K562 (cell line): Measurements from ENCODE around the gene EIF2AK3. TPM values are rescaled to one million over a fixed set of nuclear protein-coding genes. Genes with fewer than 3 reads are reported as not detected.

Experiments used
- BACH1 ChIP-seq: fragments of 200-800 bp; sonication (Bioruptor generic); IDR thresholded peaks from 2 replicates; pipeline ENCODE4 v1.6.1; 2016; ENCODE audit warnings: missing genetic modification characterization, missing compliant biosample characterization
- BRD9 ChIP-seq: fragments of 450-650 bp; IDR thresholded peaks from 2 replicates; pipeline ENCODE4 v1.6.1; 2018; ENCODE audit warnings: low read depth; ENCODE audit not compliant: partially characterized antibody
- CXXC5 ChIP-seq: fragments of 250-450 bp; sonication (Bioruptor Pico); IDR thresholded peaks from 2 replicates; pipeline ENCODE4 v1.8.0; 2022; ENCODE audit warnings: inconsistent platforms, mild to moderate bottlenecking, moderate library complexity
- FOSL1 ChIP-seq: fragments of 200-800 bp; sonication (Bioruptor generic); conservative IDR thresholded peaks from 2 replicates; pipeline ENCODE4 v1.6.1; 2016; ENCODE audit warnings: missing genetic modification characterization, missing compliant biosample characterization
- MEIS2 ChIP-seq: fragments of 450-650 bp; IDR thresholded peaks from 2 replicates; pipeline ENCODE4 v1.6.1; 2014; ENCODE audit warnings: mild to moderate bottlenecking; ENCODE audit not compliant: partially characterized antibody
- PCBP2 ChIP-seq: fragments of 200-400 bp; formaldehyde crosslinking; IDR thresholded peaks from 2 replicates; pipeline ENCODE4 v1.6.1; 2018; ENCODE audit warnings: low read length, low read depth, mild to moderate bottlenecking, moderate library complexity; ENCODE audit not compliant: poor library complexity, severe bottlenecking
- TCF7 ChIP-seq: sonication (generic); IDR thresholded peaks from 2 replicates; pipeline ENCODE4 v1.6.1; 2016; ENCODE audit warnings: antibody characterized with exemption, borderline replicate concordance
- XRCC5 ChIP-seq: fragments of 200-400 bp; formaldehyde crosslinking; IDR thresholded peaks from 2 replicates; pipeline ENCODE4 v1.6.1; 2017; ENCODE audit warnings: low read depth, mild to moderate bottlenecking, low read length
- ZNF583 ChIP-seq: fragments of 250-450 bp; sonication (Bioruptor Pico); IDR thresholded peaks from 2 replicates; pipeline ENCODE4 v1.4.0; 2020
- ZNF77 ChIP-seq: fragments of 250-450 bp; sonication (Bioruptor Pico); IDR thresholded peaks from 2 replicates; pipeline ENCODE4 v1.5.0; 2020
- polyA plus RNA-seq, 8 experiments: library from polyadenylated mRNA; depleted of rRNA in 4 of 8; stranded (reverse) in 5 of 8; unstranded in 3 of 8; fragments of >200 nt; fragmentation: Nextera tagmentation in 2 of 8; fragmentation: Illumina TruSeq in 1 of 8; extraction: Ambion mirVana in 2 of 8; extraction: Trizol in 1 of 8; gene quantifications; 2 replicates each; pipeline versions ENCODE4 v1.2.1 to v1.2.3, GENCODE V29; 2011 to 2014; ENCODE audit warnings: inconsistent platforms in 1 of 8, missing spikeins in 1 of 8
- total RNA-seq, 7 experiments: library from RNA; depleted of rRNA in 6 of 7; stranded (reverse); fragments of >200 nt in 6 of 7; fragmentation: Illumina TruSeq in 2 of 7; extraction: Trizol in 2 of 7; gene quantifications; 2 replicates each; pipeline versions ENCODE4 v1.2.1 to v1.2.3, GENCODE V29; 2011 to 2021; ENCODE audit warnings: low replicate concordance in 1 of 7
- TF ChIP-seq, protein P1 (sequence below): fragments of 450-650 bp; IDR thresholded peaks from 2 replicates; pipeline ENCODE4 v1.6.1; 2016; ENCODE audit warnings: mild to moderate bottlenecking, moderate library complexity
- TF ChIP-seq, protein P2 (sequence below): fragments of 450-650 bp; conservative IDR thresholded peaks from 2 replicates; pipeline ENCODE4 v1.6.1; 2016; ENCODE audit warnings: missing genetic modification characterization, low read depth, mild to moderate bottlenecking, control low read depth, missing compliant biosample characterization
- TF ChIP-seq, protein P3 (sequence below): sonication (generic); formaldehyde crosslinking; IDR thresholded peaks from 2 replicates; pipeline ENCODE4 v1.8.1; 2023; ENCODE audit warnings: mild to moderate bottlenecking, missing genetic modification reagents

Gene EIF2AK3
- total and polyA plus RNA-seq, 9 of the 15 experiments (the other 6 are each of a cell fraction or from before 2014, with no cell fraction given): 1.7 to 11.6 (median 7.4) TPM

DNA sequence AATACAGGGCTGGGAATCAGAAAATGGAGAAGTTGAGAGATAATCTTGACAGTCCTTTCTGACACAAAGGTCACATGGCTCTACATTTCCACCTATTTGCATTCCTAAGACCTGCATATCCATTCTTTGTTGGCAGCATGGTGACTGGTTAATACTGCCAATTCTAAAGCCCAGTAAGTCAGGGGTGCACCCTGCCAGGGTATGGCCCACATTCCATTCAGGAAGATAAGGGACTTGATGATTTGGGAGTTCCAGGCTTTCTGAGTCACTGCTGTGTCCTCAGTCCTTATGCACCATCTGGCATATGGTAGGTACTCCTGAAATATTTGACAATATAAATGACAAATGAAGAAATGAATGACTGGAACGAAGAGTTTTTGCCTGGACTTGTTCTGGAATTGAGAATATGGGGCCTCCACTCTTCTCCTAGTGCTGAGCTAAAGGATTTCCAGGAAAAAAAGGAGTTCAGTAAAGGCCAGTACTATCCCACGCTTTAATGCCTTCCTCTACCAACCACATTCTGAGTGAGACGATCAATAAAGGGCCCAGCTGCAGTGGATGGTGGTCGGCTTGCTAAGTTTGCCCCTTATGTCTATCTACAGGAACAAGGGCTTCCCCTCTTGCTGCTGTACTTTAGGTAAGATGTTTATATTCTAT lies 31.7 kb upstream of the EIF2AK3 start (continued):
- TF ChIP-seq, protein P1, sequence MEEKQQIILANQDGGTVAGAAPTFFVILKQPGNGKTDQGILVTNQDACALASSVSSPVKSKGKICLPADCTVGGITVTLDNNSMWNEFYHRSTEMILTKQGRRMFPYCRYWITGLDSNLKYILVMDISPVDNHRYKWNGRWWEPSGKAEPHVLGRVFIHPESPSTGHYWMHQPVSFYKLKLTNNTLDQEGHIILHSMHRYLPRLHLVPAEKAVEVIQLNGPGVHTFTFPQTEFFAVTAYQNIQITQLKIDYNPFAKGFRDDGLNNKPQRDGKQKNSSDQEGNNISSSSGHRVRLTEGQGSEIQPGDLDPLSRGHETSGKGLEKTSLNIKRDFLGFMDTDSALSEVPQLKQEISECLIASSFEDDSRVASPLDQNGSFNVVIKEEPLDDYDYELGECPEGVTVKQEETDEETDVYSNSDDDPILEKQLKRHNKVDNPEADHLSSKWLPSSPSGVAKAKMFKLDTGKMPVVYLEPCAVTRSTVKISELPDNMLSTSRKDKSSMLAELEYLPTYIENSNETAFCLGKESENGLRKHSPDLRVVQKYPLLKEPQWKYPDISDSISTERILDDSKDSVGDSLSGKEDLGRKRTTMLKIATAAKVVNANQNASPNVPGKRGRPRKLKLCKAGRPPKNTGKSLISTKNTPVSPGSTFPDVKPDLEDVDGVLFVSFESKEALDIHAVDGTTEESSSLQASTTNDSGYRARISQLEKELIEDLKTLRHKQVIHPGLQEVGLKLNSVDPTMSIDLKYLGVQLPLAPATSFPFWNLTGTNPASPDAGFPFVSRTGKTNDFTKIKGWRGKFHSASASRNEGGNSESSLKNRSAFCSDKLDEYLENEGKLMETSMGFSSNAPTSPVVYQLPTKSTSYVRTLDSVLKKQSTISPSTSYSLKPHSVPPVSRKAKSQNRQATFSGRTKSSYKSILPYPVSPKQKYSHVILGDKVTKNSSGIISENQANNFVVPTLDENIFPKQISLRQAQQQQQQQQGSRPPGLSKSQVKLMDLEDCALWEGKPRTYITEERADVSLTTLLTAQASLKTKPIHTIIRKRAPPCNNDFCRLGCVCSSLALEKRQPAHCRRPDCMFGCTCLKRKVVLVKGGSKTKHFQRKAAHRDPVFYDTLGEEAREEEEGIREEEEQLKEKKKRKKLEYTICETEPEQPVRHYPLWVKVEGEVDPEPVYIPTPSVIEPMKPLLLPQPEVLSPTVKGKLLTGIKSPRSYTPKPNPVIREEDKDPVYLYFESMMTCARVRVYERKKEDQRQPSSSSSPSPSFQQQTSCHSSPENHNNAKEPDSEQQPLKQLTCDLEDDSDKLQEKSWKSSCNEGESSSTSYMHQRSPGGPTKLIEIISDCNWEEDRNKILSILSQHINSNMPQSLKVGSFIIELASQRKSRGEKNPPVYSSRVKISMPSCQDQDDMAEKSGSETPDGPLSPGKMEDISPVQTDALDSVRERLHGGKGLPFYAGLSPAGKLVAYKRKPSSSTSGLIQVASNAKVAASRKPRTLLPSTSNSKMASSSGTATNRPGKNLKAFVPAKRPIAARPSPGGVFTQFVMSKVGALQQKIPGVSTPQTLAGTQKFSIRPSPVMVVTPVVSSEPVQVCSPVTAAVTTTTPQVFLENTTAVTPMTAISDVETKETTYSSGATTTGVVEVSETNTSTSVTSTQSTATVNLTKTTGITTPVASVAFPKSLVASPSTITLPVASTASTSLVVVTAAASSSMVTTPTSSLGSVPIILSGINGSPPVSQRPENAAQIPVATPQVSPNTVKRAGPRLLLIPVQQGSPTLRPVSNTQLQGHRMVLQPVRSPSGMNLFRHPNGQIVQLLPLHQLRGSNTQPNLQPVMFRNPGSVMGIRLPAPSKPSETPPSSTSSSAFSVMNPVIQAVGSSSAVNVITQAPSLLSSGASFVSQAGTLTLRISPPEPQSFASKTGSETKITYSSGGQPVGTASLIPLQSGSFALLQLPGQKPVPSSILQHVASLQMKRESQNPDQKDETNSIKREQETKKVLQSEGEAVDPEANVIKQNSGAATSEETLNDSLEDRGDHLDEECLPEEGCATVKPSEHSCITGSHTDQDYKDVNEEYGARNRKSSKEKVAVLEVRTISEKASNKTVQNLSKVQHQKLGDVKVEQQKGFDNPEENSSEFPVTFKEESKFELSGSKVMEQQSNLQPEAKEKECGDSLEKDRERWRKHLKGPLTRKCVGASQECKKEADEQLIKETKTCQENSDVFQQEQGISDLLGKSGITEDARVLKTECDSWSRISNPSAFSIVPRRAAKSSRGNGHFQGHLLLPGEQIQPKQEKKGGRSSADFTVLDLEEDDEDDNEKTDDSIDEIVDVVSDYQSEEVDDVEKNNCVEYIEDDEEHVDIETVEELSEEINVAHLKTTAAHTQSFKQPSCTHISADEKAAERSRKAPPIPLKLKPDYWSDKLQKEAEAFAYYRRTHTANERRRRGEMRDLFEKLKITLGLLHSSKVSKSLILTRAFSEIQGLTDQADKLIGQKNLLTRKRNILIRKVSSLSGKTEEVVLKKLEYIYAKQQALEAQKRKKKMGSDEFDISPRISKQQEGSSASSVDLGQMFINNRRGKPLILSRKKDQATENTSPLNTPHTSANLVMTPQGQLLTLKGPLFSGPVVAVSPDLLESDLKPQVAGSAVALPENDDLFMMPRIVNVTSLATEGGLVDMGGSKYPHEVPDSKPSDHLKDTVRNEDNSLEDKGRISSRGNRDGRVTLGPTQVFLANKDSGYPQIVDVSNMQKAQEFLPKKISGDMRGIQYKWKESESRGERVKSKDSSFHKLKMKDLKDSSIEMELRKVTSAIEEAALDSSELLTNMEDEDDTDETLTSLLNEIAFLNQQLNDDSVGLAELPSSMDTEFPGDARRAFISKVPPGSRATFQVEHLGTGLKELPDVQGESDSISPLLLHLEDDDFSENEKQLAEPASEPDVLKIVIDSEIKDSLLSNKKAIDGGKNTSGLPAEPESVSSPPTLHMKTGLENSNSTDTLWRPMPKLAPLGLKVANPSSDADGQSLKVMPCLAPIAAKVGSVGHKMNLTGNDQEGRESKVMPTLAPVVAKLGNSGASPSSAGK: peak; percentile 47; the same call in 1 of the 2 replicates
- TF ChIP-seq PCBP2: no peak
- 0 out of 2 replicates have a peak, but pooled peaks have one; percentile 31 for TF ChIP-seq BACH1 (tag)
- TF ChIP-seq ZNF583 (CRISPR knock-in tag): 0 out of 2 replicates have a peak, but pooled peaks have one; percentile 9
- TF ChIP-seq MEIS2: no peak
- TF ChIP-seq, protein P2, sequence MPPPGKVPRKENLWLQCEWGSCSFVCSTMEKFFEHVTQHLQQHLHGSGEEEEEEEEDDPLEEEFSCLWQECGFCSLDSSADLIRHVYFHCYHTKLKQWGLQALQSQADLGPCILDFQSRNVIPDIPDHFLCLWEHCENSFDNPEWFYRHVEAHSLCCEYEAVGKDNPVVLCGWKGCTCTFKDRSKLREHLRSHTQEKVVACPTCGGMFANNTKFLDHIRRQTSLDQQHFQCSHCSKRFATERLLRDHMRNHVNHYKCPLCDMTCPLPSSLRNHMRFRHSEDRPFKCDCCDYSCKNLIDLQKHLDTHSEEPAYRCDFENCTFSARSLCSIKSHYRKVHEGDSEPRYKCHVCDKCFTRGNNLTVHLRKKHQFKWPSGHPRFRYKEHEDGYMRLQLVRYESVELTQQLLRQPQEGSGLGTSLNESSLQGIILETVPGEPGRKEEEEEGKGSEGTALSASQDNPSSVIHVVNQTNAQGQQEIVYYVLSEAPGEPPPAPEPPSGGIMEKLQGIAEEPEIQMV: no peak
- no peak for TF ChIP-seq ZNF77 (CRISPR knock-in tag)
- no peak for TF ChIP-seq BRD9
- TF ChIP-seq FOSL1 (tag): peak; percentile 27; the same call in 1 of the 2 replicates
- TF ChIP-seq CXXC5 (CRISPR knock-in tag): 0 out of 2 replicates have a peak, but pooled peaks have one; percentile 7
- TF ChIP-seq, protein P3, sequence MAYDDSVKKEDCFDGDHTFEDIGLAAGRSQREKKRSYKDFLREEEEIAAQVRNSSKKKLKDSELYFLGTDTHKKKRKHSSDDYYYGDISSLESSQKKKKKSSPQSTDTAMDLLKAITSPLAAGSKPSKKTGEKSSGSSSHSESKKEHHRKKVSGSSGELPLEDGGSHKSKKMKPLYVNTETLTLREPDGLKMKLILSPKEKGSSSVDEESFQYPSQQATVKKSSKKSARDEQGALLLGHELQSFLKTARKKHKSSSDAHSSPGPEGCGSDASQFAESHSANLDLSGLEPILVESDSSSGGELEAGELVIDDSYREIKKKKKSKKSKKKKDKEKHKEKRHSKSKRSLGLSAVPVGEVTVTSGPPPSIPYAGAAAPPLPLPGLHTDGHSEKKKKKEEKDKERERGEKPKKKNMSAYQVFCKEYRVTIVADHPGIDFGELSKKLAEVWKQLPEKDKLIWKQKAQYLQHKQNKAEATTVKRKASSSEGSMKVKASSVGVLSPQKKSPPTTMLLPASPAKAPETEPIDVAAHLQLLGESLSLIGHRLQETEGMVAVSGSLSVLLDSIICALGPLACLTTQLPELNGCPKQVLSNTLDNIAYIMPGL (CRISPR knock-in tag): no peak
- no peak for TF ChIP-seq TCF7
- TF ChIP-seq XRCC5: no peak
